Prostate gland (tissue), 2 donors: ENCODE results near the gene TM9SF4. TPM values are rescaled to one million over a fixed set of nuclear protein-coding genes. Genes with fewer than 3 reads are reported as not detected.

Experiments
- DNase-seq: peaks from one replicate; pipeline ENCODE4 v3.0.0-alpha.2; 2019; ENCODE audit warnings: low spot score
- H3K27ac ChIP-seq, 2 donors: fragments of 200-600 bp; sonication (generic); 2 replicates each; pipeline ENCODE4 v1.5.1; 2017 to 2019
- H3K27me3 ChIP-seq: fragments of 200-600 bp; sonication (generic); replicated peaks from 2 replicates; pipeline ENCODE4 v1.5.1; 2019; ENCODE audit not compliant: insufficient read depth
- H3K36me3 ChIP-seq, 2 donors: fragments of 200-600 bp; sonication (generic); 1 replicate in 1 of 2; 2 replicates in 1 of 2; pipeline versions ENCODE4 v1.5.1 to v1.8.1; 2017 to 2019
- H3K4me1 ChIP-seq: fragments of 200-600 bp; sonication (generic); replicated peaks from 2 replicates; pipeline ENCODE4 v1.5.1; 2019
- H3K4me3 ChIP-seq, 2 donors: fragments of 200-600 bp; sonication (generic); 2 replicates each; pipeline ENCODE4 v1.5.1; 2017 to 2019
- H3K9me3 ChIP-seq: fragments of 200-600 bp; sonication (generic); 2 replicates; pipeline ENCODE4 v1.5.1; 2017
- POLR2A ChIP-seq: fragments of 450-650 bp; IDR thresholded peaks from one replicate; pipeline ENCODE4 v1.6.1; 2016; ENCODE audit warnings: antibody characterized with exemption, mild to moderate bottlenecking
- POLR2AphosphoS5 ChIP-seq: sonication (generic); formaldehyde crosslinking; IDR thresholded peaks from one replicate; pipeline ENCODE4 v1.6.1; 2017; ENCODE audit warnings: antibody characterized with exemption
- WGBS: methylation state at CpG from one replicate; pipeline ENCODE4 v1.1.5; 2018; 5-methylcytosine and 5-hydroxymethylcytosine counted together
- intact Hi-C: fragments of 100-400 bp; cut with DNase I; formaldehyde crosslinking; loops from one replicate; pipeline ENCODE4 v1.14.2; 2022
- total RNA-seq, 2 donors: library from RNA; depleted of rRNA; stranded (reverse); fragments of >200 nt; gene quantifications; one replicate each; pipeline ENCODE4 v1.1.0, GENCODE V29; 2016
- TF ChIP-seq, protein P1 (sequence below), 4 experiments: fragments of 200-600 bp in 2 of 4; fragments of 450-650 bp in 2 of 4; sonication (generic) in 2 of 4; IDR thresholded peaks; 1 replicate in 3 of 4; 2 replicates in 1 of 4; pipeline ENCODE4 v1.5.1; 2016 to 2019; ENCODE audit warnings: antibody characterized with exemption in 4 of 4, mild to moderate bottlenecking in 2 of 4, moderate library complexity in 2 of 4

The TM9SF4 gene
- total RNA-seq, 2 donors from 2014 or later: 44.7 to 62.9 TPM

DNA sequence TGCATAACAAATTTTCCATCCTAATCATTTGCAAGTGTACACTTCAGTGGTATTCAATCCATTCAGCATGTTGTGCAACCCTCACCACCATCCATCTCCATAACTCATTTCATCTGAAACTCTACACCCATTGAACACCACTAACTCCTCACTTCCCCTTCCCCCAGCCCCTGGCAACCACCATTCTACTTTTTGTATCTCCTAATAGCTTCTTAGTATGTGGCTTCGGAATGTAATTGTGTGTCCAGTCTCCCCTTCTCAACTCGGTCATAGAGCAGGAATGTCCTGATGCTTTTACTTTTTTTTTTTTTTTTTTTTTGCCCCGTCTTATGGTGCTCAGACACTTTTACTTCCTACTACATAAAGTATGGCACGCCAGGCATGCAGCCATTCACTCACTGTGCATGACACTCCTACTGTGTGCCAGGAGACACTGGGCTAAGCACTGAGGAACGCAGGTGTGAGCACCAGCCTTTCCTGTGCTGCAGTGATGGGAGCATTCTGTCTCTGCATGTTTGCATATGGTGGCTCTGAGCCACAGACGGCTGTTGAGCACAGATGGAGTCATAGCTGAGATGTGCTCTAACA is 42.2 kb upstream of the TM9SF4 start:
- peaks cover 2% of the 10 kb centered on the region for H3K27me3 ChIP-seq
- no peak overlapping the region for H3K4me3 ChIP-seq
- H3K36me3 ChIP-seq: no peaks in the 10 kb centered on the region
- TF ChIP-seq POLR2A (no peak), POLR2AphosphoS5 (no peak)
- TF ChIP-seq, protein P1, sequence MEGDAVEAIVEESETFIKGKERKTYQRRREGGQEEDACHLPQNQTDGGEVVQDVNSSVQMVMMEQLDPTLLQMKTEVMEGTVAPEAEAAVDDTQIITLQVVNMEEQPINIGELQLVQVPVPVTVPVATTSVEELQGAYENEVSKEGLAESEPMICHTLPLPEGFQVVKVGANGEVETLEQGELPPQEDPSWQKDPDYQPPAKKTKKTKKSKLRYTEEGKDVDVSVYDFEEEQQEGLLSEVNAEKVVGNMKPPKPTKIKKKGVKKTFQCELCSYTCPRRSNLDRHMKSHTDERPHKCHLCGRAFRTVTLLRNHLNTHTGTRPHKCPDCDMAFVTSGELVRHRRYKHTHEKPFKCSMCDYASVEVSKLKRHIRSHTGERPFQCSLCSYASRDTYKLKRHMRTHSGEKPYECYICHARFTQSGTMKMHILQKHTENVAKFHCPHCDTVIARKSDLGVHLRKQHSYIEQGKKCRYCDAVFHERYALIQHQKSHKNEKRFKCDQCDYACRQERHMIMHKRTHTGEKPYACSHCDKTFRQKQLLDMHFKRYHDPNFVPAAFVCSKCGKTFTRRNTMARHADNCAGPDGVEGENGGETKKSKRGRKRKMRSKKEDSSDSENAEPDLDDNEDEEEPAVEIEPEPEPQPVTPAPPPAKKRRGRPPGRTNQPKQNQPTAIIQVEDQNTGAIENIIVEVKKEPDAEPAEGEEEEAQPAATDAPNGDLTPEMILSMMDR (IDR thresholded peaks at IDR 0.05): no peak
- H3K4me1 ChIP-seq: no peaks in the 10 kb centered on the region
- DNase-seq: no peak
- intact Hi-C loops: no loop called here
- H3K27ac ChIP-seq: no peak overlapping the region
- 47% methylated on average over 6 of the region's 6 CpGs for WGBS
- no peaks in the 10 kb centered on the region for H3K9me3 ChIP-seq

DNA sequence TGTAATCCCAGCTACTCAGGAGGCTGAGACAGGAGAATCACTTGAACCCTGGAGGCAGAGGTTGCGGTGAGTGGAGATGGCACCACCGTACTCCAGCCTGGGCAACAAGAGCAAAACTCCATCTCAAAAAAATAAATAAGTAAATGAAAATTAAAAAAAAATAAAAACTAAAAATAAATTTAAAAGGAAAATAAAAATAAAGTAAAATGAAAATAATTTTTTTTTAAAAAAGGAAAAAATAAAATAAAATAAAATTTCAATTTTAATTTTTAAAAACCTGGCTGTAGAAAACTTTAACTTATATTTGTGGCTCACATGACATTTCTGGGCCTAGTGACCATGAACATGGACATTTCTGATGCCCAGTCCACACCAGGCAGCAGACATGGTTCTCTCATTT is 41.3 kb upstream of the TM9SF4 start:
- WGBS: 98% methylated on average over 2 of the region's 2 CpGs
- intact Hi-C loops: no loop called here
- DNase-seq: no peak
- Histone ChIP-seq H3K36me3 (no peaks in the 10 kb centered on the region), H3K27ac (no peak overlapping the region), H3K4me3 (no peak overlapping the region), H3K4me1 (no peaks in the 10 kb centered on the region), H3K27me3 (peaks cover 2% of the 10 kb centered on the region), H3K9me3 (no peaks in the 10 kb centered on the region)
- no peak for TF ChIP-seq POLR2A
- TF ChIP-seq POLR2AphosphoS5: no peak
- TF ChIP-seq, protein P1 (IDR thresholded peaks at IDR 0.05): no peak

DNA sequence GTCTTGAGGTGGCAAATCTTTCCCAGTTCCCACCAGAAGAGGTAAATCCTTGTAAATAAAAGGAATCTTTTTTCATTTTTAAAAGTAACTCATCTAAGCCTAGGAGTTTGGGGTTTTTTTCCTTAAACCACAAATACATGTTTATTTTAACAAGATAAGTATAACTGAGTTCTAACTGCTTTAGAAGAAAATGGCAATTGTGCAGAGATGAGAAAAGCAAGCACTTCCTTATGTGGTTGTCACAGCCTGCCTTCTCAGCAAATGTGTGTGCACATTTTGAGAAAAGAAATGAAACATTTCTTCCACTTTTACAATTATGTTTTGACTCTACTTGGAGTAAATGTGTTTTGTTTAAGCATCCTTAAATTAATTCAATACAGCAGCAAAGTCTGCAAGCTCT is 39.8 kb upstream of the TM9SF4 start:
- H3K4me3 ChIP-seq: no peak overlapping the region
- intact Hi-C loops: no loop called here
- no peak for DNase-seq
- H3K36me3 ChIP-seq: no peaks in the 10 kb centered on the region
- TF ChIP-seq POLR2AphosphoS5 (no peak), POLR2A (no peak)
- TF ChIP-seq, protein P1 (IDR thresholded peaks at IDR 0.05): no peak
- H3K9me3 ChIP-seq: no peaks in the 10 kb centered on the region
- H3K27me3 ChIP-seq: peaks cover under 1% of the 10 kb centered on the region
- no peak overlapping the region for H3K27ac ChIP-seq
- H3K4me1 ChIP-seq: no peaks in the 10 kb centered on the region

DNA sequence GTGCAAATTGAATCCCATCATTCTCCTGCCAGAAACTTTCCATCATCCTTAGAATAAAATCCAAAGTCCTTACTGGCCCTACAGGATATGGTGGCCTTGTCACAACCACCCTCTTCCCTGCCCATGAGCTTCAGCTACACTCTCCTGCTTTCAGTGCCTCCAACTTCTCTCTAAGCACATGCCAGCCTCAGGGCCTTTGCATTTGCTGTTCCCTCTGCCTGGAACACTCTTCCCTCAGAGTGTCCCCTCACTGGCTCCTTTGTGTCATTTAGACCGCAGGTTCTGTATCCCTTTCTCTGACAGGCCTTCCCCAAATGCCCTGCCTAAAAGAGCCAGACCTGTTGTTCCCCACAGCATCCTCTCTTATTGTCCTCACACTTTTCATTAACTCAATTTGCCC is 39.2 kb upstream of the TM9SF4 start:
- intact Hi-C loops: no loop called here
- H3K27me3 ChIP-seq: no peaks in the 10 kb centered on the region
- no peak overlapping the region for H3K27ac ChIP-seq
- WGBS: 85% methylated on average over 1 of the region's 1 CpG
- TF ChIP-seq, protein P1 (IDR thresholded peaks at IDR 0.05): no peak
- TF ChIP-seq POLR2AphosphoS5 (no peak), POLR2A (no peak)
- no peak for DNase-seq
- H3K36me3 ChIP-seq: no peaks in the 10 kb centered on the region
- H3K9me3 ChIP-seq: no peaks in the 10 kb centered on the region
- no peaks in the 10 kb centered on the region for H3K4me1 ChIP-seq
- no peak overlapping the region for H3K4me3 ChIP-seq

DNA sequence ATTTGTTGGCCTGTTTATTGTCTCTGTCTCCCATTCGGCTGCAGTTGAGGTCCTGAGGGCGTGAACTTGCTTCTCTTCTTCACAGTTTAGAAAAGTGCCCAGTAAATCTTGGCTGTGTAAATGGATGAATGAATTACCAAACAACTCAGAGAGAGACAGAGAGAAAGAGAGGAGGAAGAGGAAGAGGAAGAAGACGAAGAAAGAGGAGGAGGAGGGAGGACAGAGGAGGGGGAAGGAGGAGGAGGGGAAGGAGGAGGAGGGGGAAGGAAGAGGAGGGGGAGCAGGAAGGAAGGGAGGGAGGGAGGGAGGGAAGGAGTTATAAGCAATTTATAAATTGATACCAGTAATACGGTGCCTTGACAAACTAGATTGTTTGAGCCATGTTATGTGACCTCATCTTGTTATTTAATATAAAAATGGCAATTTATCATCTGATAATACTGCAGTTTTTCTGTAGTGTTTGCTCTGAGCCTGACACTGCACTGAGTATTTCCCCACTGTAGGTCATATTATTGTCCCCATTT is 38.8 kb upstream of the TM9SF4 start:
- intact Hi-C loops: no loop called here
- no peaks in the 10 kb centered on the region for H3K4me1 ChIP-seq
- no peak overlapping the region for H3K4me3 ChIP-seq
- H3K27me3 ChIP-seq: no peaks in the 10 kb centered on the region
- H3K9me3 ChIP-seq: no peaks in the 10 kb centered on the region
- H3K27ac ChIP-seq: no peak overlapping the region
- TF ChIP-seq, protein P1 (IDR thresholded peaks at IDR 0.05): no peak
- TF ChIP-seq POLR2A: no peak
- no peak for TF ChIP-seq POLR2AphosphoS5
- 46% methylated on average over 4 of the region's 4 CpGs for WGBS
- no peaks in the 10 kb centered on the region for H3K36me3 ChIP-seq
- no peak for DNase-seq
